BE2C (cell line): ENCODE data around the gene RCBTB2. TPM values are rescaled to one million over a fixed set of nuclear protein-coding genes. Genes with fewer than 3 reads are reported as not detected.
A peak's percentile ranks its signal among the peaks of the same experiment; 100 is the strongest.
"Not testable (repeated sequence)": the region's sequence is repeated elsewhere in the genome, so short reads cannot be mapped to it uniquely, and the experiment has no call there.

ENCODE experiments used
- DNase-seq: peaks from one replicate; pipeline ENCODE4 v3.0.0-alpha.2; 2020
- H3K27me3 ChIP-seq: fragments of 250-450 bp; sonication (Bioruptor Pico); 2 replicates; pipeline ENCODE4 v1.5.1; 2020; ENCODE audit warnings: mild to moderate bottlenecking
- H3K36me3 ChIP-seq: fragments of 250-450 bp; sonication (Bioruptor Pico); 2 replicates; pipeline ENCODE4 v1.5.1; 2020; ENCODE audit warnings: mild to moderate bottlenecking
- H3K4me1 ChIP-seq: fragments of 250-450 bp; sonication (Bioruptor Pico); 2 replicates; pipeline ENCODE4 v1.5.1; 2020
- H3K4me3 ChIP-seq: 2 replicates; pipeline ENCODE4 v1.5.1; 2011; ENCODE audit warnings: low read depth, low read length
- H3K9me3 ChIP-seq: fragments of 250-450 bp; sonication (Bioruptor Pico); 2 replicates; pipeline ENCODE4 v1.5.1; 2020
- polyA plus RNA-seq: library from polyadenylated mRNA; unstranded; fragments of >200 nt; gene quantifications from one replicate; pipeline ENCODE4 v1.2.1, GENCODE V29; 2012; ENCODE audit warnings: low read depth, missing spikeins; ENCODE audit not compliant: insufficient read length, insufficient read depth
- TF ChIP-seq, protein P1 (sequence below): IDR thresholded peaks from 2 replicates; pipeline ENCODE4 v1.5.1; 2012; ENCODE audit warnings: mild to moderate bottlenecking, low read depth, low read length

Gene RCBTB2
- 9.2 TPM for polyA plus RNA-seq

DNA sequence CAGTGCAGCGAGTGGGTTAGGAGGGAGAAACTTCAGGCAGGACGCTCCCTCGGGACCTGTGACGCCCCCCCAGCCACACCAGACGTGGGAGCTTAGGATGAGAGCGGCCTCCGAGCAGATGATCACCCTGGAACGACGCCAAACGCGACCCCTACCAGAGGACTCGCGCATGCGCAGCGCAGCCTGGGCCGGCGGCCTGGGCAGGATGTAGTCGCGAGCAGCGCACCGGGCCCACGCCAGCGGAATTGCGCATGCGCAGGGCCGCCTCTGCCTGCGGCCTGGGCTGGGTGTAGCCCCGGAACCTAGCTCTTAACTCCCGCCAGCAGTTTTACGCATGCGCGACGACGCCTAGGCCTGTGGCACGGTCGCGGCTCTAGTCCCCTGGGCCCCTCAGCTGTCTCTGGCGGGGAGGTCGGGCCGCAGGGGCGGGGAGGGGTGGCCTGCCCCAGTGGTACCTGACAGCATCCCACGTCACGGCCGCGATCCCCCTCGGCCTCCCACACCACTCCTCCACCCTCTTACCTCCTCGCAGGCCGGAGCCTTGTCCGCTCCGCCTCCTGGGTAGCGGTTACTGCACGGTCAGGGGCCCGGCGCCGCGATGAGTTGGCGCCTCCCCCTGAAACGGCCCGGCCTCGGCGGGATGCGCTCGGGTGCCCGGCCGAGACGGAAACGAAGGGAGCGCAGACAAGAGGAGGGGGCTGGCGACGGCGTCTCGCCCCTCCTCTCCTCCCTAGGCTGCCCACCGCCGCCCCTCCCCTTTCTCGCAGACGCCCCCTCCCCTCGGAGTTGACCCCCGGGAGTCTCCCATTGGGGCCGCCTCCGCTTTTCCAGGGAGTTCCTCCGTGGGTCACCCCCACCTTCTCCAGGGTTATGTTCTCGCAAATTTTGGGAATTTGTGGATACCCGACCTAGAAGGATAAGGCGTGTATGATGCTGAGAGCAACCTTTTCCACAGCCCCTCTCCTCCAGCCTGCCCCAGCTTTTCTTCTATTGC is at the start of gene RCBTB2:
TSS of gene RCBTB2 (minus strand) at position 575 of the 994 bp plus-strand sequence. CDS start 11,141 bp downstream, outside the sequence.
- TF ChIP-seq, protein P1, sequence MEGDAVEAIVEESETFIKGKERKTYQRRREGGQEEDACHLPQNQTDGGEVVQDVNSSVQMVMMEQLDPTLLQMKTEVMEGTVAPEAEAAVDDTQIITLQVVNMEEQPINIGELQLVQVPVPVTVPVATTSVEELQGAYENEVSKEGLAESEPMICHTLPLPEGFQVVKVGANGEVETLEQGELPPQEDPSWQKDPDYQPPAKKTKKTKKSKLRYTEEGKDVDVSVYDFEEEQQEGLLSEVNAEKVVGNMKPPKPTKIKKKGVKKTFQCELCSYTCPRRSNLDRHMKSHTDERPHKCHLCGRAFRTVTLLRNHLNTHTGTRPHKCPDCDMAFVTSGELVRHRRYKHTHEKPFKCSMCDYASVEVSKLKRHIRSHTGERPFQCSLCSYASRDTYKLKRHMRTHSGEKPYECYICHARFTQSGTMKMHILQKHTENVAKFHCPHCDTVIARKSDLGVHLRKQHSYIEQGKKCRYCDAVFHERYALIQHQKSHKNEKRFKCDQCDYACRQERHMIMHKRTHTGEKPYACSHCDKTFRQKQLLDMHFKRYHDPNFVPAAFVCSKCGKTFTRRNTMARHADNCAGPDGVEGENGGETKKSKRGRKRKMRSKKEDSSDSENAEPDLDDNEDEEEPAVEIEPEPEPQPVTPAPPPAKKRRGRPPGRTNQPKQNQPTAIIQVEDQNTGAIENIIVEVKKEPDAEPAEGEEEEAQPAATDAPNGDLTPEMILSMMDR: no peak
- H3K9me3 ChIP-seq: no peaks in the 10 kb centered on the region
- H3K4me1 ChIP-seq: peaks cover 11% of the 10 kb centered on the region; the same call in 1 of the 2 replicates
- DNase-seq: peak; percentile 100
- no peaks in the 10 kb centered on the region for H3K27me3 ChIP-seq
- peak within 1 kb of the TSS; percentile 64 for H3K4me3 ChIP-seq
- no peaks in the 10 kb centered on the region for H3K36me3 ChIP-seq

DNA sequence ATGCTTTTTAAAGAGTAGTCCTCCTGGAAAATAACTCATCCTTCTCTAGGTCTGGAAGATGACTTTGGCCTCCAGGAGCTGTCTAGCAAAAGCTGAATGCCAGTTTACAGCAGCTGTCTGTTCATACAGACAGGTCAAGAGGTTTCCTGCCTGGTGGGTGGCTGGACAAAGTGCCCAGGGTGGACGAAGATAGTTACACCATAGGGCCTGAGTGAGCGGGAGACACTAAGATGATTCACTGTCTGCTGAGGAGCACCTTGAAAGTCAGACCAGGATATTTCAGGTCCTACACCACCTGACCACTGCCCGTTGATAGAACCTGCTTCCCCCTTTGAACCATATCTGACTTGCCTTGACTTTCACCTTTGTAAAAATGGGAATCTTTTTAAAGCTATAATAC is 49.2 kb upstream of the RCBTB2 start:
- Histone ChIP-seq H3K9me3 (peaks cover 3% of the 10 kb centered on the region; the same call in 1 of the 2 replicates), H3K4me1 (peaks cover 3% of the 10 kb centered on the region; the same call in 1 of the 2 replicates)
- TF ChIP-seq, protein P1: no peak

DNA sequence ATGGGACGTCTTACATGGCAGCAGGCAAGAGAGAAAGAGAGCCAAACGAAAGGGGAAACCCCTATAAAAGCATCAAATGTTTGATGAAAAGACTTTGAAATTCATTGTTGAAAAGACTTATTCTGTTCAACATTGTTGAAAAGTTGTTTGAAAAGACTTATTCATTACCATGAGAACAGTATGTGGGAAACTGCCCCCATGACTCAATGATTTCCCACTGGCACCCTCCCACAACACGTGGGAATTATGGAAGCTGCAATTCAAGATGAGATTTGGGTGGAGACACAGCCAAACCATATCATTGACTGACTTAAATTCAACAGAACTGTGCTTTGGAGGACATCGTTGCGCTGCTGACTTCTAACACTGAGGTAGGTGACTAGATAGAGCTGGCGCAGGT is 48.0 kb upstream of the RCBTB2 start:
- H3K36me3 ChIP-seq: no peaks in the 10 kb centered on the region
- H3K9me3 ChIP-seq: peaks cover 3% of the 10 kb centered on the region; the same call in 1 of the 2 replicates
- TF ChIP-seq, protein P1: no peak
- no peaks in the 10 kb centered on the region for H3K4me1 ChIP-seq
- no peak overlapping the region for H3K4me3 ChIP-seq
- DNase-seq: no peak
- H3K27me3 ChIP-seq: no peaks in the 10 kb centered on the region

More for the DNA sequence above, 49.2 kb upstream of the RCBTB2 start:
- no peaks in the 10 kb centered on the region for H3K27me3 ChIP-seq
- no peaks in the 10 kb centered on the region for H3K36me3 ChIP-seq
- H3K4me3 ChIP-seq: no peak overlapping the region
- DNase-seq: no peak

DNA sequence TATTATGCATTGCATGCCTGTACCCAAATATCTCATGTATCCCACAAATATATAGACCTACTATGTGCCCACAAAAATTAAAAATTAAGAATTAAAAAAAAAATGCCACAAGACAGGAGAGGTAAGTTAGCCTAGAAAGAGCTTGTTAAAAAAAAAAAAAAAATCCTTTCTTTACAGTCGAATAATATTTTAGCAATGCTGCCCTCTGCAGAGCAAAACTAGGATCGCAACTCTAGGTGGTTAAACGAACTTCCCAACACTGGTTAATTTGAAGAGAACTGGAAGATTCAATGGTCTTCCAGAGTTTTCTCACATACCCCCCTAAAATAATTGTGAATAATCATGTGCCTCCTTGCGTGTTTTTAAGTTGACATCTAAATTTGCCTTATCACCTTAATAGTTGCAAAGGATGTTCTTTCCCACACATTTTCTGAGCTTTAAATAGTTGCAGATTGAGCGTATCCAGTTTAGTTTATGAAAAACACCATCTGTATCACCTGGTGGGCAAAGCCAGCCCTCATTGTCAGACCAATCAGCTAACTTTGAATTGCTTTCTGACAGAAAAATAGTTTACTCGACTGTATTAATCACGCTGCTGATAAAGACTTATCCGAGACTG is 47.4 kb upstream of the RCBTB2 start:
- no peaks in the 10 kb centered on the region for H3K4me1 ChIP-seq
- no peaks in the 10 kb centered on the region for H3K27me3 ChIP-seq
- no peak overlapping the region for H3K4me3 ChIP-seq
- DNase-seq: peak; percentile 71
- peaks cover 3% of the 10 kb centered on the region; the same call in 1 of the 2 replicates for H3K9me3 ChIP-seq
- TF ChIP-seq, protein P1: peak; percentile 79
- no peaks in the 10 kb centered on the region for H3K36me3 ChIP-seq

DNA sequence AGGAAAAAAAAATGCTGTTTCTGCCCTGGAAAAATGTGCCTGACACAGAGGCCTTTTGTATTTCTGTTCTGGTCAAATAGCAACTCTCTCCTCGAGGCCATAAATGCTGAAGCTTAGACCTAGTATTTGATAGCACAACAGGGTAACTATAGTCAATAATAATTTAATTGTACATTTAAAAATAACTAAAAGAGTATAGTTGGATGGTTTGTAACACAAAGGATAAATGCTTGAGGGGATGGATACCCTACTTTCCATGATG is 47.0 kb upstream of the RCBTB2 start:
- not testable (repeated sequence) for H3K4me3 ChIP-seq, H3K27me3 ChIP-seq, H3K4me1 ChIP-seq, H3K36me3 ChIP-seq, DNase-seq, H3K9me3 ChIP-seq

DNA sequence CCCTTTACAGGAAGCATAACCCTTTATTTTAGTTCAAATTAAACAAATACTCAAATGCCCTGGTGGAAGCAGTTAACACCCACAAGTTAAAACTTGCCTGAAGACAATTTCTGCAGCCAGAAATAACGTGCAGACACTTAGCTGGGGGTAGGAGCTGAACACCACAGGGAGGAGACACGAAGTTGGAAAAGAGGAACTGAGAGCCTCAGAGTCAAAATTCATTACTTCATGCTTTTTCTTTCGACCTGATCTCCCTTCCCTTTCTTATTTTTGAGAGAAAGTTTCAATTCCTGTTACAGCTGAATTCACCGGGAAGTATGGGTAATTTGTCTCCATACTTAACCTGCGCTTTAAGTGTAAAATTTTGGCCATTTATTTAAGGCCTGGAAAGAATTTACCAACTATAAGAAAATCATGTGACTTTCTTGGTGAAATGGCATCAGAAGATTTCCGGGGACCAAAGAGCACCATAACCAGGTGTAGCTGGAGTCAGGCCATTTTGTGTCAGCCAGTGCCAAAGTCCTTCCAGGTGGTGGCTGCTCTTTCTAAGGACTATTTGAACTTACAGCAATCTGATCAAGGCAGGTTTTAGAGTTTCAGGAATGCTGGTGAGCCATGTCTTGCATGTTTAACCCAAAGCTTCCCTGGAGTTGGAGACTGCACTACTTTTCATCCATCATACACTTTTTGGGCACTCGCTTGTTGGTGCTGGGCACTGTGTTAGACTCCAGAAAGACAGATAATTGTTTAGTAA is 46.5 kb upstream of the RCBTB2 start:
- H3K36me3 ChIP-seq: no peaks in the 10 kb centered on the region
- H3K27me3 ChIP-seq: no peaks in the 10 kb centered on the region
- no peak overlapping the region for H3K4me3 ChIP-seq
- TF ChIP-seq, protein P1: no peak
- H3K9me3 ChIP-seq: no peaks in the 10 kb centered on the region
- H3K4me1 ChIP-seq: no peaks in the 10 kb centered on the region
- DNase-seq: no peak
